PC-9 (cell line): ENCODE results near the gene MANSC4.

Experiments used
- EZH2 ChIP-seq: fragments of 200-600 bp; sonication (generic); IDR thresholded peaks from 2 replicates; pipeline ENCODE4 v1.8.0; 2017; ENCODE audit warnings: antibody characterized with exemption, low read depth
- TF ChIP-seq, protein P1 (sequence below): fragments of 200-600 bp; sonication (generic); conservative IDR thresholded peaks from 2 replicates; pipeline ENCODE4 v1.6.1; 2017; ENCODE audit warnings: mixed run types, antibody characterized with exemption, mild to moderate bottlenecking, moderate library complexity

GRCh38 chr12:27743601-27744000 is 36.4 kb downstream of the MANSC4 start:
- TF ChIP-seq, protein P1, sequence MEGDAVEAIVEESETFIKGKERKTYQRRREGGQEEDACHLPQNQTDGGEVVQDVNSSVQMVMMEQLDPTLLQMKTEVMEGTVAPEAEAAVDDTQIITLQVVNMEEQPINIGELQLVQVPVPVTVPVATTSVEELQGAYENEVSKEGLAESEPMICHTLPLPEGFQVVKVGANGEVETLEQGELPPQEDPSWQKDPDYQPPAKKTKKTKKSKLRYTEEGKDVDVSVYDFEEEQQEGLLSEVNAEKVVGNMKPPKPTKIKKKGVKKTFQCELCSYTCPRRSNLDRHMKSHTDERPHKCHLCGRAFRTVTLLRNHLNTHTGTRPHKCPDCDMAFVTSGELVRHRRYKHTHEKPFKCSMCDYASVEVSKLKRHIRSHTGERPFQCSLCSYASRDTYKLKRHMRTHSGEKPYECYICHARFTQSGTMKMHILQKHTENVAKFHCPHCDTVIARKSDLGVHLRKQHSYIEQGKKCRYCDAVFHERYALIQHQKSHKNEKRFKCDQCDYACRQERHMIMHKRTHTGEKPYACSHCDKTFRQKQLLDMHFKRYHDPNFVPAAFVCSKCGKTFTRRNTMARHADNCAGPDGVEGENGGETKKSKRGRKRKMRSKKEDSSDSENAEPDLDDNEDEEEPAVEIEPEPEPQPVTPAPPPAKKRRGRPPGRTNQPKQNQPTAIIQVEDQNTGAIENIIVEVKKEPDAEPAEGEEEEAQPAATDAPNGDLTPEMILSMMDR = no peak
- TF ChIP-seq EZH2 = no peak
